ENCODE measurements around the gene SEC31B.

DNA sequence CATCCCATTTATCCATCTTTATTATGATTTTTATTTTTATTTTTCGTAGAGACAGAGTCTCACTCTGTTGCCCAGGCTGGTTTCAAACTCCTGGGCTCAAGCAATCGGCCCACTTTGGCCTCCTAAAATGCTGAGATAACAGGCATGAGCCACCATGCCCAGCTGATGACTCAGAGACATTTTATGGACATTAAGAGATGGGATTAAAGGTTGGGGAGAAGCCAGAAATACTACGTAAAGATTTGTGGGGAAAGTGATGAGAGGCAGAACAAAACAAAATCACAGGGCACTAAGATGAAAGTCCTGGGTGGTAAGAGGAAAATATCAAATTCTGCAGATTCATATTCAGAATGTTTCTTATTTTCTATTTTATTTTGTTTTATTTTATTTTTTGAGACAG is 49.3 kb downstream of the SEC31B start:
- TF ChIP-seq HNRNPH1 (optimal IDR thresholded peaks at IDR 0.05; ENCODE audit: low read depth, low read length), result no peak
- no peak for TF ChIP-seq MTA2 (IDR thresholded peaks at IDR 0.05; ENCODE audit: low read depth)
- TF ChIP-seq POLR2AphosphoS5 (IDR thresholded peaks at IDR 0.05; ENCODE audit: control insufficient read depth, insufficient read depth, low read depth, low read length), result no peak
- no peak for TF ChIP-seq CBFA2T2 (conservative IDR thresholded peaks at IDR 0.05)
- TF ChIP-seq, protein P1, sequence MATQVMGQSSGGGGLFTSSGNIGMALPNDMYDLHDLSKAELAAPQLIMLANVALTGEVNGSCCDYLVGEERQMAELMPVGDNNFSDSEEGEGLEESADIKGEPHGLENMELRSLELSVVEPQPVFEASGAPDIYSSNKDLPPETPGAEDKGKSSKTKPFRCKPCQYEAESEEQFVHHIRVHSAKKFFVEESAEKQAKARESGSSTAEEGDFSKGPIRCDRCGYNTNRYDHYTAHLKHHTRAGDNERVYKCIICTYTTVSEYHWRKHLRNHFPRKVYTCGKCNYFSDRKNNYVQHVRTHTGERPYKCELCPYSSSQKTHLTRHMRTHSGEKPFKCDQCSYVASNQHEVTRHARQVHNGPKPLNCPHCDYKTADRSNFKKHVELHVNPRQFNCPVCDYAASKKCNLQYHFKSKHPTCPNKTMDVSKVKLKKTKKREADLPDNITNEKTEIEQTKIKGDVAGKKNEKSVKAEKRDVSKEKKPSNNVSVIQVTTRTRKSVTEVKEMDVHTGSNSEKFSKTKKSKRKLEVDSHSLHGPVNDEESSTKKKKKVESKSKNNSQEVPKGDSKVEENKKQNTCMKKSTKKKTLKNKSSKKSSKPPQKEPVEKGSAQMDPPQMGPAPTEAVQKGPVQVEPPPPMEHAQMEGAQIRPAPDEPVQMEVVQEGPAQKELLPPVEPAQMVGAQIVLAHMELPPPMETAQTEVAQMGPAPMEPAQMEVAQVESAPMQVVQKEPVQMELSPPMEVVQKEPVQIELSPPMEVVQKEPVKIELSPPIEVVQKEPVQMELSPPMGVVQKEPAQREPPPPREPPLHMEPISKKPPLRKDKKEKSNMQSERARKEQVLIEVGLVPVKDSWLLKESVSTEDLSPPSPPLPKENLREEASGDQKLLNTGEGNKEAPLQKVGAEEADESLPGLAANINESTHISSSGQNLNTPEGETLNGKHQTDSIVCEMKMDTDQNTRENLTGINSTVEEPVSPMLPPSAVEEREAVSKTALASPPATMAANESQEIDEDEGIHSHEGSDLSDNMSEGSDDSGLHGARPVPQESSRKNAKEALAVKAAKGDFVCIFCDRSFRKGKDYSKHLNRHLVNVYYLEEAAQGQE (IDR thresholded peaks at IDR 0.05; ENCODE audit: borderline replicate concordance), result no peak
- TF ChIP-seq, protein P1 (CRISPR knock-in tag; IDR thresholded peaks at IDR 0.05; ENCODE audit: low read depth), result no peak
- no peak for TF ChIP-seq ZNF121 (CRISPR knock-in tag; conservative IDR thresholded peaks at IDR 0.05)
- TF ChIP-seq, protein P2, sequence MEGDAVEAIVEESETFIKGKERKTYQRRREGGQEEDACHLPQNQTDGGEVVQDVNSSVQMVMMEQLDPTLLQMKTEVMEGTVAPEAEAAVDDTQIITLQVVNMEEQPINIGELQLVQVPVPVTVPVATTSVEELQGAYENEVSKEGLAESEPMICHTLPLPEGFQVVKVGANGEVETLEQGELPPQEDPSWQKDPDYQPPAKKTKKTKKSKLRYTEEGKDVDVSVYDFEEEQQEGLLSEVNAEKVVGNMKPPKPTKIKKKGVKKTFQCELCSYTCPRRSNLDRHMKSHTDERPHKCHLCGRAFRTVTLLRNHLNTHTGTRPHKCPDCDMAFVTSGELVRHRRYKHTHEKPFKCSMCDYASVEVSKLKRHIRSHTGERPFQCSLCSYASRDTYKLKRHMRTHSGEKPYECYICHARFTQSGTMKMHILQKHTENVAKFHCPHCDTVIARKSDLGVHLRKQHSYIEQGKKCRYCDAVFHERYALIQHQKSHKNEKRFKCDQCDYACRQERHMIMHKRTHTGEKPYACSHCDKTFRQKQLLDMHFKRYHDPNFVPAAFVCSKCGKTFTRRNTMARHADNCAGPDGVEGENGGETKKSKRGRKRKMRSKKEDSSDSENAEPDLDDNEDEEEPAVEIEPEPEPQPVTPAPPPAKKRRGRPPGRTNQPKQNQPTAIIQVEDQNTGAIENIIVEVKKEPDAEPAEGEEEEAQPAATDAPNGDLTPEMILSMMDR (IDR thresholded peaks at IDR 0.05 in 2 of 3, conservative IDR thresholded peaks at IDR 0.05 in 1 of 3; ENCODE audit: insufficient read depth in 2 of 3, low read depth in 1 of 3, low read length in 3 of 3), result no peak
- no peak for TF ChIP-seq STAT5B (CRISPR knock-in tag; IDR thresholded peaks at IDR 0.05)
- TF ChIP-seq KLF10 (CRISPR knock-in tag; IDR thresholded peaks at IDR 0.05), result no peak
- no peak for TF ChIP-seq ZNF707 (CRISPR knock-in tag; conservative IDR thresholded peaks at IDR 0.05)
- no peak for TF ChIP-seq HNRNPK (IDR thresholded peaks at IDR 0.05; ENCODE audit: low read depth, low read length, poor library complexity, severe bottlenecking)
